A673 (cell line): Measurements from ENCODE around the gene FLYWCH1.

Source experiments
- CTCF ChIP-seq: fragments of 300-800, 200-600 bp; sonication (generic); conservative IDR thresholded peaks from 2 replicates; pipeline ENCODE4 v1.5.1; 2017; ENCODE audit warnings: low read depth, mild to moderate bottlenecking, antibody characterized with exemption, low read length, moderate library complexity, mixed read lengths
- EZH2 ChIP-seq: fragments of 200-600 bp; sonication (generic); IDR thresholded peaks from 2 replicates; pipeline ENCODE4 v1.6.1; 2017; ENCODE audit warnings: borderline replicate concordance, low read depth, mild to moderate bottlenecking, mixed read lengths, antibody characterized with exemption, low read length; ENCODE audit not compliant: poor library complexity, severe bottlenecking

GRCh38 chr16:2964475-2965336 lies 53.0 kb downstream of the FLYWCH1 start:
- TF ChIP-seq CTCF (no peak), EZH2 (no peak)
